Keratinocyte (primary cell): Measurements from ENCODE around the gene WFDC10A. TPM values are rescaled to one million over a fixed set of nuclear protein-coding genes. Genes with fewer than 3 reads are reported as not detected.

ENCODE experiments used
- DNase-seq: peaks from one replicate; pipeline ENCODE4 v3.0.0-alpha.2; 2011; ENCODE audit warnings: low read depth, missing footprints, low spot score
- FAIRE-seq: peaks from 2 replicates; lab custom pipeline; 2011; peaks lifted over from hg19 to GRCh38; lab: Jason Lieb, UNC
- H2AFZ ChIP-seq: 2 replicates; pipeline ENCODE4 v1.6.0; 2012; ENCODE audit warnings: low read length, control low read depth, inconsistent platforms; ENCODE audit not compliant: control insufficient read depth
- H3K27ac ChIP-seq: 2 replicates; pipeline ENCODE4 v1.5.1; 2011; ENCODE audit warnings: low read length; ENCODE audit not compliant: control insufficient read depth, insufficient read depth
- H3K27me3 ChIP-seq: 3 replicates; pipeline ENCODE4 v1.6.0; 2011; ENCODE audit warnings: low read length; ENCODE audit not compliant: control insufficient read depth, insufficient read depth; ENCODE audit errors: extremely low read depth
- H3K36me3 ChIP-seq, 2 experiments: 2 replicates in 1 of 2; 3 replicates in 1 of 2; pipeline ENCODE4 v1.5.1; 2011; ENCODE audit warnings: low read length in 2 of 2, mild to moderate bottlenecking in 1 of 2; ENCODE audit not compliant: control insufficient read depth in 2 of 2, insufficient read depth in 2 of 2; ENCODE audit errors: extremely low read depth in 1 of 2
- H3K4me1 ChIP-seq: 3 replicates; pipeline ENCODE4 v1.5.1; 2011; ENCODE audit warnings: low read length; ENCODE audit not compliant: control insufficient read depth, insufficient read depth; ENCODE audit errors: extremely low read depth
- H3K4me2 ChIP-seq: 3 replicates; pipeline ENCODE4 v1.6.0; 2011; ENCODE audit warnings: low read depth, low read length; ENCODE audit not compliant: control insufficient read depth, insufficient read depth; ENCODE audit errors: extremely low read depth
- H3K4me3 ChIP-seq, 3 experiments: fragments of 200-600 bp in 1 of 3; sonication (generic) in 1 of 3; 2 replicates in 2 of 3; 3 replicates in 1 of 3; pipeline ENCODE4 v1.5.1; 2011 to 2016; ENCODE audit warnings: low read length in 3 of 3, mild to moderate bottlenecking in 3 of 3, control low read depth in 2 of 3, inconsistent platforms in 1 of 3, low read depth in 1 of 3, mixed read lengths in 1 of 3, mixed run types in 1 of 3, moderate library complexity in 1 of 3; ENCODE audit not compliant: control insufficient read depth in 2 of 3, insufficient read depth in 2 of 3; ENCODE audit errors: extremely low read depth in 1 of 3
- H3K79me2 ChIP-seq: 2 replicates; pipeline ENCODE4 v1.6.0; 2012; ENCODE audit warnings: low read length; ENCODE audit not compliant: control insufficient read depth, insufficient read depth
- H3K9ac ChIP-seq: 3 replicates; pipeline ENCODE4 v1.6.0; 2011; ENCODE audit warnings: low read length; ENCODE audit not compliant: control insufficient read depth, insufficient read depth; ENCODE audit errors: extremely low read depth
- H3K9me1 ChIP-seq: 3 replicates; pipeline ENCODE4 v1.6.0; 2011; ENCODE audit warnings: low read length; ENCODE audit not compliant: control insufficient read depth, insufficient read depth; ENCODE audit errors: extremely low read depth
- H3K9me3 ChIP-seq: 2 replicates; pipeline ENCODE4 v1.5.1; 2012; ENCODE audit warnings: low read depth, low read length; ENCODE audit not compliant: control insufficient read depth
- H4K20me1 ChIP-seq: 3 replicates; pipeline ENCODE4 v1.6.0; 2011; ENCODE audit warnings: low read length; ENCODE audit not compliant: control insufficient read depth, insufficient read depth; ENCODE audit errors: extremely low read depth
- EZH2 ChIP-seq: IDR thresholded peaks from one replicate; pipeline ENCODE4 v1.6.1; 2012; ENCODE audit warnings: inconsistent platforms, mild to moderate bottlenecking, low read length, moderate library complexity
- dilution Hi-C: fragments of 300-500 bp; cut with MboI; formaldehyde crosslinking; loops from one replicate; pipeline ENCODE4 v1.7.0; 2020; ENCODE audit warnings: low sequenced_read_pairs; ENCODE audit not compliant: extremely low pct_ligation_motif_present
- polyA plus RNA-seq, 5 experiments: library from polyadenylated mRNA; depleted of rRNA in 3 of 5; stranded (reverse) in 3 of 5; stranded (forward) in 1 of 5; unstranded in 1 of 5; fragments of >200 nt; gene quantifications; 1 replicate in 1 of 5; 2 replicates in 3 of 5; 3 replicates in 1 of 5; pipeline versions ENCODE4 v1.2.1 to v1.2.3, GENCODE V29; 2011 to 2012; ENCODE audit warnings: missing spikeins in 2 of 5, low read depth in 1 of 5, low replicate concordance in 1 of 5
- TF ChIP-seq, protein P1 (sequence below), 3 experiments: IDR thresholded peaks in 1 of 3; conservative IDR thresholded peaks in 1 of 3; optimal IDR thresholded peaks in 1 of 3; 2 replicates in 2 of 3; 3 replicates in 1 of 3; pipeline versions ENCODE3 to v1.5.1; 2011; ENCODE audit warnings: low read length in 3 of 3, mild to moderate bottlenecking in 3 of 3, moderate library complexity in 2 of 3, control low read depth in 1 of 3, inconsistent platforms in 1 of 3; ENCODE audit not compliant: insufficient read depth in 2 of 3; ENCODE audit errors: extremely low read depth in 1 of 3

The WFDC10A gene
- polyA plus RNA-seq, 1 donor (not counting 4 experiments of a cell fraction or from before 2014, with no cell fraction given) = not detected

DNA sequence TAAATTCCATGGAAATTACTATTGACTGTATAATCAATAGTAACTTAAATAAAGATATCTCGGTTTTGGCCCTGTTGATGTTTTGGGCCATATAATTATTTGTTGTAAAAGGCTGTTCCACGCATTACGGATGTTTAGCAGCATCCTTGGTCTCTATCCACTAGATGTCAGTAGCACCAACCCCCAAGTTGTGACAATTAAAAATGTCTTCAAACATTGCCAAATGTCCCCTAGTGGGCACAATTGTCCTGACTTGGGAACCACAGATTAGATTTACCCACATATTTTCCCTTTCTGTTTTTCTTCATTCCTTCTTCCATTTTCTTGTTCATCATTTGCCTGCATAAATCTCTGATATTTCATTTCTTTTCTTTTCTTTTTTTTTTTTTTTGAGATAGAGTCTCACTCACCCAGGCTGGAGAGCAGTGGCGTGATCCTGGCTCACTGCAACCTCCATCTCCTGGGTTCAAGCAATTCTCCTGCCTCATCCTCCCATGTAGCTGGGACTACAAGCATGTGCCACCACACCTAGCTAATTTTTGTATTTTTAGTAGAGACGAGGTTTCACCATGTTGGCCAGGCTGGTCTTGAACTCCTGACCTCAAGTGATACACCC is 36.9 kb upstream of the WFDC10A start:
- H3K4me1 ChIP-seq = no peaks in the 10 kb centered on the region
- no peak overlapping the region for H3K27ac ChIP-seq
- H3K9me1 ChIP-seq = no peaks in the 10 kb centered on the region
- H3K9ac ChIP-seq = no peak overlapping the region
- H2AFZ ChIP-seq = no peak overlapping the region
- peaks cover 15% of the 10 kb centered on the region for H3K27me3 ChIP-seq
- FAIRE-seq = peak; percentile 77
- dilution Hi-C loops = no loop called here
- no peak overlapping the region for H3K4me2 ChIP-seq
- no peaks in the 10 kb centered on the region for H4K20me1 ChIP-seq
- no peak for DNase-seq
- H3K79me2 ChIP-seq = no peaks in the 10 kb centered on the region
- no peak for TF ChIP-seq EZH2
- TF ChIP-seq, protein P1, sequence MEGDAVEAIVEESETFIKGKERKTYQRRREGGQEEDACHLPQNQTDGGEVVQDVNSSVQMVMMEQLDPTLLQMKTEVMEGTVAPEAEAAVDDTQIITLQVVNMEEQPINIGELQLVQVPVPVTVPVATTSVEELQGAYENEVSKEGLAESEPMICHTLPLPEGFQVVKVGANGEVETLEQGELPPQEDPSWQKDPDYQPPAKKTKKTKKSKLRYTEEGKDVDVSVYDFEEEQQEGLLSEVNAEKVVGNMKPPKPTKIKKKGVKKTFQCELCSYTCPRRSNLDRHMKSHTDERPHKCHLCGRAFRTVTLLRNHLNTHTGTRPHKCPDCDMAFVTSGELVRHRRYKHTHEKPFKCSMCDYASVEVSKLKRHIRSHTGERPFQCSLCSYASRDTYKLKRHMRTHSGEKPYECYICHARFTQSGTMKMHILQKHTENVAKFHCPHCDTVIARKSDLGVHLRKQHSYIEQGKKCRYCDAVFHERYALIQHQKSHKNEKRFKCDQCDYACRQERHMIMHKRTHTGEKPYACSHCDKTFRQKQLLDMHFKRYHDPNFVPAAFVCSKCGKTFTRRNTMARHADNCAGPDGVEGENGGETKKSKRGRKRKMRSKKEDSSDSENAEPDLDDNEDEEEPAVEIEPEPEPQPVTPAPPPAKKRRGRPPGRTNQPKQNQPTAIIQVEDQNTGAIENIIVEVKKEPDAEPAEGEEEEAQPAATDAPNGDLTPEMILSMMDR (optimal IDR thresholded peaks at IDR 0.05 in 1 of 3, IDR thresholded peaks at IDR 0.05 in 1 of 3, conservative IDR thresholded peaks at IDR 0.05 in 1 of 3; ENCODE audit: extremely low read depth in 1 of 3, insufficient read depth in 2 of 3, low read length in 3 of 3) = peak; percentile 69 to 76 (median 72)
- H3K9me3 ChIP-seq = no peaks in the 10 kb centered on the region
- no peak overlapping the region for H3K4me3 ChIP-seq
- H3K36me3 ChIP-seq = no peaks in the 10 kb centered on the region

DNA sequence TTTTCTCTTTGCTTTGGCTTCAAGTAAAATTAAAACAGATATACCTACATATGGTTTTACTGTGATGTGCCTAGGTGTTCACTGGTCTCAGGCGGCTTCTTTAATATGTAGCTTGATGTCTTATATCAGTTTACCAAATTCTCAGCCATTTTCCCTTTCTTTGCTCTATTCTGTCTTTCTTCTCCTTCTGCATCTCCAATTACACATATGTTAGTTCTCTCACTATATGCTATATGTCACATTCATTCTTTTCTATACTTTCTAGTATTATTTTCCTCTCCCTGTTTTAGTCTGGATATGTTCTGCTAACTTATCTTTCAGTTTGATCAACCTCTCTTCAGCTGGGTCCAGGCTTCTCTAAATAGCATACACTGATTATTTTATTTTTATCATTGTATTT is 36.0 kb upstream of the WFDC10A start:
- no peak overlapping the region for H3K27ac ChIP-seq
- FAIRE-seq (no peak), DNase-seq (no peak)
- no peak overlapping the region for H3K9ac ChIP-seq
- H3K36me3 ChIP-seq = no peaks in the 10 kb centered on the region
- no peaks in the 10 kb centered on the region for H3K79me2 ChIP-seq
- no peak overlapping the region for H3K4me2 ChIP-seq
- no peak overlapping the region for H3K4me3 ChIP-seq
- TF ChIP-seq EZH2 = no peak
- TF ChIP-seq, protein P1 (optimal IDR thresholded peaks at IDR 0.05 in 1 of 3, IDR thresholded peaks at IDR 0.05 in 1 of 3, conservative IDR thresholded peaks at IDR 0.05 in 1 of 3; ENCODE audit: extremely low read depth in 1 of 3, insufficient read depth in 2 of 3, low read length in 3 of 3) = no peak
- H3K4me1 ChIP-seq = no peaks in the 10 kb centered on the region
- dilution Hi-C loops = no loop called here
- H3K9me3 ChIP-seq = no peaks in the 10 kb centered on the region
- peaks cover 18% of the 10 kb centered on the region for H3K27me3 ChIP-seq
- H2AFZ ChIP-seq = no peak overlapping the region
- H4K20me1 ChIP-seq = no peaks in the 10 kb centered on the region
- H3K9me1 ChIP-seq = no peaks in the 10 kb centered on the region
